ENCODE results near the gene PACS2. TPM values are rescaled to one million over a fixed set of nuclear protein-coding genes. Genes with fewer than 3 reads are reported as not detected.

PACS2 gene
- polyA plus RNA-seq, 4 donors: 35.4 to 45.8 (median 44.9) TPM

GRCh38 chr14:105387530-105387922 is 73.0 kb downstream of the PACS2 start:
- peaks cover 0 to 74% (median 2%) of the 10 kb centered on the region in 3 donors for H3K36me3 ChIP-seq (ENCODE audit: control insufficient read depth in 3 of 3, insufficient read depth in 2 of 3, low read depth in 1 of 3, low read length in 3 of 3)
- H3K27me3 ChIP-seq (ENCODE audit: control insufficient read depth in 3 of 3, insufficient read depth in 3 of 3, low read length in 3 of 3): no peaks in the 10 kb centered on the region
- FAIRE-seq (no peak), DNase-seq (no peak)
- no peak overlapping the region for H3K4me3 ChIP-seq (ENCODE audit: low read depth in 1 of 3, low read length in 3 of 3)
- H3K27ac ChIP-seq (ENCODE audit: low read depth in 1 of 3, low read length in 2 of 3): no peak overlapping the region
- H3K9me3 ChIP-seq (ENCODE audit: control insufficient read depth in 2 of 2, insufficient read depth in 1 of 2, low read depth in 1 of 2, low read length in 1 of 2): no peaks in the 10 kb centered on the region
- no peaks in the 10 kb centered on the region for H3K4me1 ChIP-seq (ENCODE audit: control insufficient read depth in 3 of 3, insufficient read depth in 2 of 3, low read depth in 1 of 3, low read length in 2 of 3)
- 86 to 94% (median 93%) methylated on average over 10 of the region's 10 CpGs for WGBS, 3 donors

GRCh38 chr14:105388110-105388951 is 73.8 kb downstream of the PACS2 start:
- no peak overlapping the region for H3K4me3 ChIP-seq (ENCODE audit: low read depth in 1 of 3, low read length in 3 of 3)
- H3K27me3 ChIP-seq (ENCODE audit: control insufficient read depth in 3 of 3, insufficient read depth in 3 of 3, low read length in 3 of 3): no peaks in the 10 kb centered on the region
- H3K4me1 ChIP-seq (ENCODE audit: control insufficient read depth in 3 of 3, insufficient read depth in 2 of 3, low read depth in 1 of 3, low read length in 2 of 3): no peaks in the 10 kb centered on the region
- peaks cover 0 to 73% (median 2%) of the 10 kb centered on the region in 3 donors for H3K36me3 ChIP-seq (ENCODE audit: control insufficient read depth in 3 of 3, insufficient read depth in 2 of 3, low read depth in 1 of 3, low read length in 3 of 3)
- H3K27ac ChIP-seq (ENCODE audit: low read depth in 1 of 3, low read length in 2 of 3): no peak overlapping the region
- 87 to 96% (median 91%) methylated on average over 23 to 25 of the region's 25 CpGs for WGBS, 3 donors
- no peak for DNase-seq
- H3K9me3 ChIP-seq (ENCODE audit: control insufficient read depth in 2 of 2, insufficient read depth in 1 of 2, low read depth in 1 of 2, low read length in 1 of 2): no peaks in the 10 kb centered on the region
- FAIRE-seq: no peak

- Histone ChIP-seq H3K27ac (ENCODE audit: low read depth in 1 of 3, low read length in 2 of 3) (no peak overlapping the region), H3K9me3 (ENCODE audit: control insufficient read depth in 2 of 2, insufficient read depth in 1 of 2, low read depth in 1 of 2, low read length in 1 of 2) (no peaks in the 10 kb centered on the region), H3K4me1 (ENCODE audit: control insufficient read depth in 3 of 3, insufficient read depth in 2 of 3, low read depth in 1 of 3, low read length in 2 of 3) (no peaks in the 10 kb centered on the region), H3K27me3 (ENCODE audit: control insufficient read depth in 3 of 3, insufficient read depth in 3 of 3, low read length in 3 of 3) (no peaks in the 10 kb centered on the region), H3K4me3 (ENCODE audit: low read depth in 1 of 3, low read length in 3 of 3) (no peak overlapping the region), H3K36me3 (ENCODE audit: control insufficient read depth in 3 of 3, insufficient read depth in 2 of 3, low read depth in 1 of 3, low read length in 3 of 3) (peaks cover 0 to 66% (median 2%) of the 10 kb centered on the region in 3 donors)
- 92 to 93% (median 92%) methylated on average over 11 to 16 of the region's 16 CpGs for WGBS, 3 donors
- FAIRE-seq (no peak), DNase-seq (no peak)
Measured at GRCh38 chr14:105388976-105389375, 74.4 kb downstream of the PACS2 start.

- Histone ChIP-seq H3K4me1 (ENCODE audit: control insufficient read depth in 3 of 3, insufficient read depth in 2 of 3, low read depth in 1 of 3, low read length in 2 of 3) (no peaks in the 10 kb centered on the region), H3K9me3 (ENCODE audit: control insufficient read depth in 2 of 2, insufficient read depth in 1 of 2, low read depth in 1 of 2, low read length in 1 of 2) (no peaks in the 10 kb centered on the region), H3K4me3 (ENCODE audit: low read depth in 1 of 3, low read length in 3 of 3) (no peak overlapping the region), H3K27me3 (ENCODE audit: control insufficient read depth in 3 of 3, insufficient read depth in 3 of 3, low read length in 3 of 3) (no peaks in the 10 kb centered on the region), H3K36me3 (ENCODE audit: control insufficient read depth in 3 of 3, insufficient read depth in 2 of 3, low read depth in 1 of 3, low read length in 3 of 3) (peaks cover 0 to 65% (median 2%) of the 10 kb centered on the region in 3 donors), H3K27ac (ENCODE audit: low read depth in 1 of 3, low read length in 2 of 3) (no peak overlapping the region)
- no peak for FAIRE-seq
- no peak for DNase-seq
- 74 to 91% (median 88%) methylated on average over 11 to 12 of the region's 12 CpGs for WGBS, 3 donors
Measured at GRCh38 chr14:105389534-105389933, 75.0 kb downstream of the PACS2 start.

- no peak for FAIRE-seq
- 75 to 88% (median 79%) methylated on average over 26 to 27 of the region's 27 CpGs for WGBS, 3 donors
- DNase-seq: no peak
- Histone ChIP-seq H3K27ac (ENCODE audit: low read depth in 1 of 3, low read length in 2 of 3) (no peak overlapping the region), H3K36me3 (ENCODE audit: control insufficient read depth in 3 of 3, insufficient read depth in 2 of 3, low read depth in 1 of 3, low read length in 3 of 3) (peaks cover 0 to 65% (median 2%) of the 10 kb centered on the region in 3 donors), H3K4me3 (ENCODE audit: low read depth in 1 of 3, low read length in 3 of 3) (no peak overlapping the region), H3K27me3 (ENCODE audit: control insufficient read depth in 3 of 3, insufficient read depth in 3 of 3, low read length in 3 of 3) (no peaks in the 10 kb centered on the region), H3K9me3 (ENCODE audit: control insufficient read depth in 2 of 2, insufficient read depth in 1 of 2, low read depth in 1 of 2, low read length in 1 of 2) (no peaks in the 10 kb centered on the region), H3K4me1 (ENCODE audit: control insufficient read depth in 3 of 3, insufficient read depth in 2 of 3, low read depth in 1 of 3, low read length in 2 of 3) (no peaks in the 10 kb centered on the region)
Measured at GRCh38 chr14:105389976-105390848, 75.7 kb downstream of the PACS2 start.

- 91 to 94% (median 92%) methylated on average over 24 of the region's 24 CpGs for WGBS, 3 donors
- Histone ChIP-seq H3K36me3 (ENCODE audit: control insufficient read depth in 3 of 3, insufficient read depth in 2 of 3, low read depth in 1 of 3, low read length in 3 of 3) (peaks cover 0 to 58% (median 2%) of the 10 kb centered on the region in 3 donors), H3K27ac (ENCODE audit: low read depth in 1 of 3, low read length in 2 of 3) (no peak overlapping the region), H3K4me1 (ENCODE audit: control insufficient read depth in 3 of 3, insufficient read depth in 2 of 3, low read depth in 1 of 3, low read length in 2 of 3) (no peaks in the 10 kb centered on the region), H3K4me3 (ENCODE audit: low read depth in 1 of 3, low read length in 3 of 3) (no peak overlapping the region), H3K27me3 (ENCODE audit: control insufficient read depth in 3 of 3, insufficient read depth in 3 of 3, low read length in 3 of 3) (no peaks in the 10 kb centered on the region), H3K9me3 (ENCODE audit: control insufficient read depth in 2 of 2, insufficient read depth in 1 of 2, low read depth in 1 of 2, low read length in 1 of 2) (no peaks in the 10 kb centered on the region)
- DNase-seq (no peak), FAIRE-seq (no peak)
Measured at GRCh38 chr14:105390849-105391500, 76.4 kb downstream of the PACS2 start.

GRCh38 chr14:105391541-105391940 is 77.0 kb downstream of the PACS2 start:
- no peaks in the 10 kb centered on the region for H3K4me1 ChIP-seq (ENCODE audit: control insufficient read depth in 3 of 3, insufficient read depth in 2 of 3, low read depth in 1 of 3, low read length in 2 of 3)
- no peaks in the 10 kb centered on the region for H3K27me3 ChIP-seq (ENCODE audit: control insufficient read depth in 3 of 3, insufficient read depth in 3 of 3, low read length in 3 of 3)
- H3K27ac ChIP-seq (ENCODE audit: low read depth in 1 of 3, low read length in 2 of 3): no peak overlapping the region
- H3K36me3 ChIP-seq (ENCODE audit: control insufficient read depth in 3 of 3, insufficient read depth in 2 of 3, low read depth in 1 of 3, low read length in 3 of 3): peaks cover 0 to 55% (median 2%) of the 10 kb centered on the region in 3 donors
- no peak for DNase-seq
- H3K9me3 ChIP-seq (ENCODE audit: control insufficient read depth in 2 of 2, insufficient read depth in 1 of 2, low read depth in 1 of 2, low read length in 1 of 2): no peaks in the 10 kb centered on the region
- WGBS, 3 donors: 89 to 91% (median 90%) methylated on average over 18 to 23 of the region's 23 CpGs
- H3K4me3 ChIP-seq (ENCODE audit: low read depth in 1 of 3, low read length in 3 of 3): no peak overlapping the region
- FAIRE-seq: no peak

Measured in small intestine (tissue), 7 donors.